Bone marrow (tissue), 2 donors: Measurements from ENCODE around the gene ARNT2.
A peak's percentile ranks its signal among the peaks of the same experiment; 100 is the strongest.

Experiments
- DNase-seq, 2 donors: peaks; one replicate each; lab custom pipeline; 2025; lab: John Stamatoyannopoulos, UW

ARNT2 gene

DNA sequence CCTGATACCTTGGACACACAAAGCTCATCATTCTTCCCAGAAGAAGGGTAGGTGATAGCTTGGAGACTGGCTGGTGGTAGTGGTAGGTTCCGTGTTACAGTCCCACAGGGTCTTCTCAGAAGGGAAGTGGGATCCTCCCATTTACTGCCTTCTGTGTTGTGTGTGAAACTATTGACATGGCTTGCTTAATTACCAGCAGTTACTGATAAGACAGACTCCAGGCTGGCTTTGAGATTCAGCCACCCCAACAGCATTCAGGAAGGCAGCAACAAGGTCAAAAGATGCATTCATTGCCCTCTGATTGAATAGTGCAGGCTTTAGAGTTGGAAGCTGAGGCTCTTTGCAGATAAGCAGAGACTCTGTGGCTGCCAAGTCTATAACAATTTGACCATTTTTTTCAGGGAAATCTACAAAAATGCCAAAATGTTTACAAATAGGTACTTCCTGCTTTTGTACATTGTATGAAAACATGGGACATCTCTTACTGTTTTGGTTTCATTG lies 7.7 kb downstream of the ARNT2 start:
- no peak for DNase-seq

- DNase-seq, result no peak
Observed at GRCh38 chr15:80414546-80415357, 10.6 kb downstream of the ARNT2 start.

GRCh38 chr15:80415358-80415670 lies 11.1 kb downstream of the ARNT2 start:
- DNase-seq, result no peak

DNA sequence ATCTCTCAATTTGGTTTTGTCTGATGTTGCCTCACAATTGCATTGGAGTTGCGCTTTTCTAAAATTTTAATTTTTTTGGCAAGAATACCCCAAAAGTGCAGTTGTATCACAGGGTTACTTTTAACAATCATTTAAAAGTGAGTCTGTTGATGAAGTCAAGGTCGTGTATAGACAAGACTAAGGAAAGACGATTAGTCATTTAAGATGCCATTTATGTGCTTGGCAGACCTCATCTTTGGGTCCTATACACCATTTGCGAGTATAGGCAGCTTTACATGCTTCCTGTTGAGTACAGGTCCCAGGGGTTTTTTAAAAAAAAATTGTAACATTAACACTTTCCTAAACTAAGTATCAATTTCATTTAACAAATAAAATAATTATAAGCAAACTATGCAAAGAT lies 12.5 kb downstream of the ARNT2 start:
- no peak for DNase-seq

- DNase-seq, result peak in 1 of 2 donors; percentile 2
Observed at GRCh38 chr15:80418892-80419537, 14.8 kb downstream of the ARNT2 start.

- no peak for DNase-seq
Observed at GRCh38 chr15:80419546-80419945, 15.4 kb downstream of the ARNT2 start.

GRCh38 chr15:80420658-80421057 lies 16.5 kb downstream of the ARNT2 start:
- DNase-seq, result no peak

- no peak for DNase-seq
Observed at GRCh38 chr15:80423215-80423614, 19.0 kb downstream of the ARNT2 start.

GRCh38 chr15:80424381-80424780 lies 20.2 kb downstream of the ARNT2 start:
- DNase-seq, result no peak

- no peak for DNase-seq
Observed at GRCh38 chr15:80426316-80426715, 22.1 kb downstream of the ARNT2 start.

GRCh38 chr15:80429964-80430363 lies 25.8 kb downstream of the ARNT2 start:
- DNase-seq, result no peak

DNA sequence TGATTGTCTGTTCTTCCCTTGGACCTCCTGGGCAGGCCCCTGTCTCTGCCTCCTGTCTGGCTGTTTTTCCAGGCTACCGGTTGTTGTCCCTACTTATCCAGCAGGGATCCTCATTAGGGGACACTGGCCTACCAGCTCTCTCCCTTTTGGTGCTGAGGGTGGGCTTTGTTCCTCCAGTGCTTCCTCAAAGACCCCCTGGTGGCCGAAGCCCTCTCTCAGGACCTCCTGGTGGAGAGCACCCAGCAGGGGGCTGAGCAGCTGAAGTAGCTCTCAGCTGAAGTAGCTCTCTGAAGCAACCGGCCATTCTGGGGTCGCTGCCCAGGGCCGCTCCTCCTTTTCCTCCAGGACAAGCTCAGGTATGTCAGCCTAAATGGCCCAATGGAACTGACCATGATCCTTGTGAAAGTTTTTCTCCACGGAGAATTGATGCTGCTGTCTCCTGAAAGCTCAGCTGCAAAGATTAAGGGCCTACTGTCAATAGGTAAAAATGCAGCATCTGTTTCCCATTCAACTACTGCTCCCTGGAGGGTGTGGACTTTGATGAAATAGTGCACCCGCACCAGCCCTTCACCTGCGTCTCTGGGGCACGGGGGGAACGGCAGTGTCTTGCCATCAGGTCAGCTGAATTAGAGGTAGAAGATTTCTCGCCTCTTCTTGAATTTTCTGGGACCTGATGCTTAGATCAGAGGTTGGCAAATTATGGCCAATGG lies 27.6 kb downstream of the ARNT2 start:
- no peak for DNase-seq

- no peak for DNase-seq
Observed at GRCh38 chr15:80432345-80432702, 28.1 kb downstream of the ARNT2 start.

DNA sequence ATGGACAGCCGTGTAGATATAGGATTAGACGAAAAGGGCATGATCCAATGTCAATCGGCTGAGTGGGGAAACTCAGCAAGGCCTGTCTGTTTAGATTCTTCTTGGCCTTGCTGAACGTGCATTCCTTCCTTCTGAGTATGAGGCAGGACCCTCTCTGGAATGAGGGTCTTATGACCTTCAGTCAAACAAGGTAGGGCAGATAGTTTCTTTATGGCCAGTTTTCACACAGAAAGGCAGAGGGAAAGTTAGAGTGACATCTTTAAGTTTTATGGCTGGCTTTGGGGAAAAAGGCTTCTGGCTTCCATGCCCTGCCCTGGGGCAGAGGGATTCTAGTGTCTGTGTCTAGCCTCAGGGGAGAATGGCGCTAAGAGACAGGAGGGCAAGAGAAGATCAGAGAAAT lies 29.7 kb downstream of the ARNT2 start:
- DNase-seq, result no peak

DNA sequence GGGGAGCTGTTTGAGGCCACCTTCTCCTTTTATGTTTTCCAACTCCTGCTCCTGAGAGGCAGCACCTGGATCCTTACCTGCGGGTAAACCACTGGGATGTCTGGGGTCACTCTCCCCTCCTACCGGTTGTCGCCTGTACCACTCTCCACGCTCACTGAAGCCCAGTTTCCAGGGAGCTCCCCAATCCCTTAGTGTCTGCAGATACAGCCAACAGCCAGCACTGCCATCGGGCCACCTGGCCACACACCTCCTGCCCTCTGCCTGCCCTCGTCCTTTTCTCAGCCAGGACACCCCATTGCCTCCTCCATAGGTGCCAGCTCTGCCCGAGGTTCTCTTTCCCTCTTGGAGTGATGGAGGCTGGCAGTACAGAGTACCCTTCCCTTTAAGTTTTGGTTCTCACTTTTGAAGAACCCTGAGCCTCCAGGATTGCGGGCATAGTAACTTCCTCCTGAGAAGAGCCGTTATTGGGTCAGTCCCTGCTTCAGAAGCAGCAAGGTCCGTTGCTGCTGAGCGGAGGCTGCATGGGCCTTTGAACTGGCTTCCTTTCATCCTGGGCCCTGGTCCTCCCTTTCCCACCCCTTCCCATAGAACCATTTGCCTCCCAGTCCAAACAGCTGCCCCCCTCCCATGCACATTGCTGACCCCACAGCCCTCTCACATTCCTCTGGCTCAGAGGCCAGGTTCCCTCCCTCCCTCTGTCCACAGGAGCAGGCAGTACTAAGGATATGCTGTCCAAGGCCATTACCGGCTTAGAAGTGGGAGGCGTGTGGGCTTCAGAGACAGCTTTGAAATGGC lies 30.9 kb downstream of the ARNT2 start:
- no peak for DNase-seq

- DNase-seq, result no peak
Observed at GRCh38 chr15:80436511-80437307, 32.5 kb downstream of the ARNT2 start.

DNA sequence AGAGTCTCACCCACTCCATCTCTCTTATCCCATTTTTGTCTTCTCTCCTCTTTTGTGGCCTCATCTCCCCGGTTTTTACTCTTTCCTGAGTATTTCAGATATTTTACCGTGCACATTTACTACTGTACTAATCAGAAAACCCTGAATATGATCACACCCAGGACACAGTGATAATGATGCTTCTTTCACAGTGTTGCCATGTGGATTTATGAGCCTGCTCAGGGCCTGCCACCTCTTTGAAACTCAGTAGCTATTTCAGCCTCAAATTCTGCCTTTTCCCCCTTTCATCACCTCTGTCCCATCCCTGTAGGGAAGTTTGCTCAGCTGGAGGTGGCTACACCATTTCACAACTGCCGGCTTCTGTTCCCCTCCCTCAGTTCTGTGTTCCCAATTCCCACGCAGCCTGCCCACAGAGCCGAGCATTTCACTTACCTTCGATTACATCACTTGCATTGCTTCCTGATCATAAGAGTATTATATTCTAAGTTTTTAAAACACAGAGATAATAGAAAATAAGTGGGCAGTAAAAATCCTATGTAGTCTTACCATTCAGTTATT lies 33.2 kb downstream of the ARNT2 start:
- no peak for DNase-seq

DNA sequence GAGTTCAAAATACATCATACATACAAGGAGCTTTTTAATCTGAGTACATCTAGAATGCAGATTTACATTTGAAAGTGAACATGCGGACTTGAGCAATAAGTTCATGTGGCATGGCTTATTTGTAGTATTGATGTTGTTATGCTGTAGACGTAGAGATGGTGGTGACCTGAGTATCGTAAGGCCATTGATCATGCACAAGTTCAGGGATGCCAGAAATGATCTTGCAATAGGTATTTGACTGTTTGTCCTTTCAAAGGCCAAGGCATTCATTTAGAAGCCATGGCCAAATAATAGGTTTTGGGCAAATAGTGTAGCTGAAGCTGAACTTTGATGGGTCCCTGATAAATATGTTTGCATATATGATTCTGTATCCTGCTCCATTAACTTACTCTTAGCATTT lies 35.0 kb downstream of the ARNT2 start:
- no peak for DNase-seq

DNA sequence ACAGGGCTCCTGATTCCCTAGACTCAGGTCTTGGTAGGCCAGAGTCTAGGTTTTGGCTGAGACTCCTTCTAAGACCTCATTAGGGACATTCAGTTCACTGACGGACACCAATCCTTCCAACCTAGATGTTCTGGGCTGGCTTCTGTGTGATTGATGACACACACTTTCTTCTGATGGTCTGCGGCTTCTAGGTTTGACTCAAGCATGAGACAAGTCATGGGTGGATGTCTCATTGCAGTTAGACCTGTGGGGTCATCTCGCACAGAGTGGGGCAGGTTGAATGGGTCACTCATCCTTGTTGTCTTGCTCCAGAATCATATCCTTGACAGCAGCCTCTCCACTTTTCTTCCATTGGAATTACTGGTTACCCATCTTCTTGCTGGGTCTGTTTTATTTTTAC lies 35.8 kb downstream of the ARNT2 start:
- DNase-seq, result no peak

DNA sequence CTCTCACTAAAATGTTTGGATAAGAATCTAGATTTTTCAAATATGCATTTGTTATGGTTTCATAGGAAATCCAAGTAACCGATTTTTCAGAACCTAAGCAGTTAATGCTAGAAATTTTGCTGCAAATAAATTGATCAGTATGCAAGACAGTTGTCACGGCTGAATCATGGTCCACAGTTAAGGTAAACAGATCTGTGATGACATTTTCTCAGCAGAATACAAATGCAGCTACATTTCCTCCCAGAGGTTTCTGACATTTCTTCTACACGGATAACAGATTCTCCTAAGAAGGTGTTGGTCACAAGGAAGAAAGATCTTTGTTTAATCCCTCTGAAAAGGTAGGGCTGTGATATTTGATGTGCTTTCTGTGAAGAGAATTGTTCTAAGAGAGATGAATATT lies 36.9 kb downstream of the ARNT2 start:
- DNase-seq, result no peak

- DNase-seq, result no peak
Observed at GRCh38 chr15:80441714-80442113, 37.5 kb downstream of the ARNT2 start.
